ENCODE data around the gene MANEA.

The MANEA gene, protein sequence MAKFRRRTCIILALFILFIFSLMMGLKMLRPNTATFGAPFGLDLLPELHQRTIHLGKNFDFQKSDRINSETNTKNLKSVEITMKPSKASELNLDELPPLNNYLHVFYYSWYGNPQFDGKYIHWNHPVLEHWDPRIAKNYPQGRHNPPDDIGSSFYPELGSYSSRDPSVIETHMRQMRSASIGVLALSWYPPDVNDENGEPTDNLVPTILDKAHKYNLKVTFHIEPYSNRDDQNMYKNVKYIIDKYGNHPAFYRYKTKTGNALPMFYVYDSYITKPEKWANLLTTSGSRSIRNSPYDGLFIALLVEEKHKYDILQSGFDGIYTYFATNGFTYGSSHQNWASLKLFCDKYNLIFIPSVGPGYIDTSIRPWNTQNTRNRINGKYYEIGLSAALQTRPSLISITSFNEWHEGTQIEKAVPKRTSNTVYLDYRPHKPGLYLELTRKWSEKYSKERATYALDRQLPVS

DNA sequence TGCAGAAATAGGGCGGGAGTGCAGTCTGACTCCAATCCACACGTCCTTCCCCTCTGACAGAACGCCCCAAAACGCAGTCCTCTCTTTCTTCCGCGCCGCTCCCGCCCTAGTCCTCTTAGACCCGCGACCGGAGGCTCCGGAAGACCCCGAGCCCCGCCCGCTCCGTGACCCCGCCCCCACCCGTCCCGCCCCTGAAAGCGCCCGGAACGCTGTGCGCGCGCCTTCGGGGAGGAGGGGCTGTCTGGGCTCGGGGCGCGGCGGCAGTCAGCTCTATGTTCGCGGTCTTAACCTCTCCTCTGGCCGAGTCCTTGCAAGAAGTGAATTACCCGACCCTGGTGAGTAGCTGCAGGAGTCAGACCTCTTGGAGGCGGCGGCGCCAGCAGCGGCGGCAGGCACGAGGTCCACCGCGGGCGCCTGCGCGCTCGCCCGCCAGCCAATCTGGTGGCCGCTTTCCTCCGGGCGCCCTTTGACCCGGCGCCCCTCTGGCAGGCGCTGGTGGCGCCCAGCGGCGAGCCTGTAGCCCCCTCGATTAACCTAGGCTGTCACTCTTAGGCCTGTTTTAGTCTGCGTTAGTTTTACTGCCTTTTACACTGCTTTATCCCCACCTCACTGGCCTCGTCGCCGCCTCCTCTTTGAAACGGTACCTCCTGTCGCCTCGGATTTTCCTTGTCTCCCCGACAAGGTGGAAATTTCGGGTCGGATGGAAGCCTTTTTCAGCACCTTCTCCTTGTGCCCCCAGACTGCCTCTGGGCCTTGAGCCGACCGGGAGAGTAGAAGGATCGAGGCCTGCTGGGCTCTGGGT is at the start of gene MANEA:
Gene MANEA, plus strand, starts transcription at position 232 of the 802 bp plus-strand sequence. CDS start 8,905 bp downstream, outside the sequence.
- H3K4me1 ChIP-seq (ENCODE audit: control insufficient read depth in 5 of 5, insufficient read depth in 5 of 5, low read length in 5 of 5) = peaks cover 0 to 45% (median 29%) of the 10 kb centered on the region in 5 donors
- no peaks in the 10 kb centered on the region for H3K36me3 ChIP-seq (ENCODE audit: control insufficient read depth in 5 of 5, insufficient read depth in 5 of 5, low read length in 5 of 5)
- H3K4me3 ChIP-seq (ENCODE audit: low read depth in 1 of 5, low read length in 5 of 5) = peak within 1 kb of the TSS; percentile 83 to 99 (median 90)
- no peaks in the 10 kb centered on the region for H3K9me3 ChIP-seq (ENCODE audit: control insufficient read depth in 5 of 5, low read length in 5 of 5)
- H3K27ac ChIP-seq (ENCODE audit: low read depth, low read length) = peak within 1 kb of the TSS; percentile 92
- H3K9ac ChIP-seq (ENCODE audit: low read length in 5 of 5) = peak within 1 kb of the TSS; percentile 86 to 98 (median 95)
- H3K27me3 ChIP-seq (ENCODE audit: control insufficient read depth in 5 of 5, insufficient read depth in 4 of 5, low read length in 5 of 5) = no peaks in the 10 kb centered on the region

DNA sequence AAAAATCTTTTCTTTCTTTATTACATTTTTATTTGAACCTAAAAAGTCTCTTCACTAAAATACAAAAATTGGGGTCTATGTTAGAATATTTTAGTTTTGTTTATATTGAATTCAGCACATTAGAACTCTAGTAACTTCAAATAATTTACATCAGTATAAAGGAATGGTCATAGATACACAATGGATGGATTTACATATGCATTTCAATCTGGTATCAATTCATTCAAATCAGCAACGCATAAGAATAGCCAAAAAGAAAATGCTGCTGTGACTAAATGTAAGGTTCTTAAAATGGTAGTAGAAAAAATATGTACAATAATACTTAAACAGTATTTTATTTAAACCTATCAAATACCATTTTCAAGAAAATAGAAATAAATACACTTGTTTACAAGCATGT is 47.6 kb upstream of the MANEA start:
- Histone ChIP-seq H3K27ac (ENCODE audit: low read depth, low read length) (no peak overlapping the region), H3K4me1 (ENCODE audit: control insufficient read depth in 5 of 5, insufficient read depth in 5 of 5, low read length in 5 of 5) (no peaks in the 10 kb centered on the region), H3K9me3 (ENCODE audit: control insufficient read depth in 5 of 5, low read length in 5 of 5) (no peaks in the 10 kb centered on the region), H3K4me3 (ENCODE audit: low read depth in 1 of 5, low read length in 5 of 5) (no peak overlapping the region), H3K36me3 (ENCODE audit: control insufficient read depth in 5 of 5, insufficient read depth in 5 of 5, low read length in 5 of 5) (no peaks in the 10 kb centered on the region), H3K27me3 (ENCODE audit: control insufficient read depth in 5 of 5, insufficient read depth in 4 of 5, low read length in 5 of 5) (no peaks in the 10 kb centered on the region), H3K9ac (ENCODE audit: low read length in 5 of 5) (no peak overlapping the region)

DNA sequence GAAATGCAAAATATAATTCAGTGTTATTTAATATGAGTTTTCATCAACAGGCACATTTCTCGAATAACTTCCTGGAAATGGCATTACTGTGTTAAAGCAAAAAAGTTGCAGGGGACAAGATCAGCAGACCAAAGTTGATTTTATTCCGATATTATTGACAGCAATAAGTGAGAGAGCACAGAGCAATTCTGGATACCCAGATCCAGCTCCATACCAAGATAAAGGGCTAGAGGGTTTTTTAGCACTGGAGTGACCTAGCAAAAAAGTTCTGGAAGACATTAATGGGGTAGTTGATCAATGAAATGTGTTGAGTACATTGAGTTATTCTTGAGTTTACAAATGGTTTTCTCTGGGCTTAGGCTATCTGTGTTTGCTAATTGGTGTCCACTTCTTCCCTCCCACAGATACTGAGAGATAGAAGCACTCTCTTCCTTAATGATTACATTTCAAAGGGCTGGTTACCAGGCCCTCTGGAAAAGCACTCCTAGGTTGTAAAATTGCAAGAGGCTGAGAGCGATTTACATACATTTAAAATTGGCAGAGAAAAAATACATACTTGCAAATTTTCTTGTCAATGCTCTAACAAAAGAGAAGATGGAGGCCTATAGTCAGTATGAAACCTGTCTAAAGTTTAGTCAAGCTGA is 47.0 kb upstream of the MANEA start:
- no peaks in the 10 kb centered on the region for H3K9me3 ChIP-seq (ENCODE audit: control insufficient read depth in 5 of 5, low read length in 5 of 5)
- H3K4me3 ChIP-seq (ENCODE audit: low read depth in 1 of 5, low read length in 5 of 5) = no peak overlapping the region
- no peak overlapping the region for H3K9ac ChIP-seq (ENCODE audit: low read length in 5 of 5)
- H3K4me1 ChIP-seq (ENCODE audit: control insufficient read depth in 5 of 5, insufficient read depth in 5 of 5, low read length in 5 of 5) = no peaks in the 10 kb centered on the region
- no peak overlapping the region for H3K27ac ChIP-seq (ENCODE audit: low read depth, low read length)
- no peaks in the 10 kb centered on the region for H3K36me3 ChIP-seq (ENCODE audit: control insufficient read depth in 5 of 5, insufficient read depth in 5 of 5, low read length in 5 of 5)
- H3K27me3 ChIP-seq (ENCODE audit: control insufficient read depth in 5 of 5, insufficient read depth in 4 of 5, low read length in 5 of 5) = no peaks in the 10 kb centered on the region

DNA sequence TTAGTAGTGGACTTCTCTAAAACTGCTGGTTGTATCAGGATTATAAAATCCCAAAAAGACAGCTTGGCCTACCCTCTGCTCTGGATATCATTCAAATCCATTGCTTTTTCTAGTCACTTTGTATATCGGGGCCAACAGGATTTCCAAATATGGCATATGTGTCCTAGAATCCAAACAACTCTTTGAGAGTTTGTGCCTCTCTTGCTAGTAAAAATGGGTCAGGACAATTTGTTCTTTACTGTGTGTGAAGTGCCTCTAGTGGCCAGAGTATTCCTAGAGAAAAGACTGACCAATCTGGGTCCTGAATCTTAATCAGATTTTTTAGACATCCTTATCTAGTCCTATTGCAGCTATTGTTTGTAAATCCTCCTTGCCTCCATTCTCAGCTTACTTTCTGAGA is 33.5 kb upstream of the MANEA start:
- H3K4me1 ChIP-seq (ENCODE audit: control insufficient read depth in 5 of 5, insufficient read depth in 5 of 5, low read length in 5 of 5) = peaks cover 0 to 18% (median 14%) of the 10 kb centered on the region in 5 donors
- H3K9ac ChIP-seq (ENCODE audit: low read length in 5 of 5) = no peak overlapping the region
- no peak overlapping the region for H3K27ac ChIP-seq (ENCODE audit: low read depth, low read length)
- no peaks in the 10 kb centered on the region for H3K36me3 ChIP-seq (ENCODE audit: control insufficient read depth in 5 of 5, insufficient read depth in 5 of 5, low read length in 5 of 5)
- no peak overlapping the region for H3K4me3 ChIP-seq (ENCODE audit: low read depth in 1 of 5, low read length in 5 of 5)
- no peaks in the 10 kb centered on the region for H3K27me3 ChIP-seq (ENCODE audit: control insufficient read depth in 5 of 5, insufficient read depth in 4 of 5, low read length in 5 of 5)
- peaks cover 0 to 2% (median 0%) of the 10 kb centered on the region in 5 donors for H3K9me3 ChIP-seq (ENCODE audit: control insufficient read depth in 5 of 5, low read length in 5 of 5)

DNA sequence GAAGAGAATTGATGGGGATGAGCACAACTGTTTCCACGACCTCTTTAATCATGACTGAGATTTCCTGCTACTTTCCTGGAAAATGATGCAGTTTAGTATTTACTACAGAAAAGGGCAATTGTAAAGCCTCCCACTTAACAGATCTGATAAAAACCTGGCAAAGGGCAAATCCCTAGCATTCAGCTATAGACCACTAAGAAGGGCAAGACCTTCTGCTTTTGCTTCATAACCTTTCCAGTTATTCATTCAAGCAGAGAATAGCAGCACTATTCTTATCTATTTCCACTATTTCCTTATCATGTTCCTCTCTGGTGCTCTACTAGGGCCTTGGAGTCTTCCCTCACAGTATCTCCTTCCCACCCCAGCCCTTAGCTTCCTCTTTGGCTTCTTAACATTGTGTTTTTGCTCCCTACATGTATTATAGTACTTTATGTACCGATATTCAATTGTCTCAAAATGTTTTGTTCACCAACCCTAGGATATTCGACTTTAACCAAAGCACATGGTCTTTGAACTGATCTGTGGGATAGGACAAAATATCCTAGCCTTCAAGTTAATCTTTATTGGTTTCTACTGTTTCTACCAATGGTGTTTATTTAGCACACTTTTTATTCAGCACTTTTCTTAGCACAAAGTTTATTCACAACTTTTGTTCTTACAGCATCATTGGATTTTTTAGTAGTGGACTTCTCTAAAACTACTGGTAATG is 32.7 kb upstream of the MANEA start:
- peak overlapping the region in 1 of 5 donors; percentile 22 for H3K9ac ChIP-seq (ENCODE audit: low read length in 5 of 5)
- peaks cover 0 to 18% (median 14%) of the 10 kb centered on the region in 5 donors for H3K4me1 ChIP-seq (ENCODE audit: control insufficient read depth in 5 of 5, insufficient read depth in 5 of 5, low read length in 5 of 5)
- H3K27me3 ChIP-seq (ENCODE audit: control insufficient read depth in 5 of 5, insufficient read depth in 4 of 5, low read length in 5 of 5) = no peaks in the 10 kb centered on the region
- H3K27ac ChIP-seq (ENCODE audit: low read depth, low read length) = no peak overlapping the region
- no peaks in the 10 kb centered on the region for H3K36me3 ChIP-seq (ENCODE audit: control insufficient read depth in 5 of 5, insufficient read depth in 5 of 5, low read length in 5 of 5)
- no peaks in the 10 kb centered on the region for H3K9me3 ChIP-seq (ENCODE audit: control insufficient read depth in 5 of 5, low read length in 5 of 5)
- H3K4me3 ChIP-seq (ENCODE audit: low read depth in 1 of 5, low read length in 5 of 5) = no peak overlapping the region

DNA sequence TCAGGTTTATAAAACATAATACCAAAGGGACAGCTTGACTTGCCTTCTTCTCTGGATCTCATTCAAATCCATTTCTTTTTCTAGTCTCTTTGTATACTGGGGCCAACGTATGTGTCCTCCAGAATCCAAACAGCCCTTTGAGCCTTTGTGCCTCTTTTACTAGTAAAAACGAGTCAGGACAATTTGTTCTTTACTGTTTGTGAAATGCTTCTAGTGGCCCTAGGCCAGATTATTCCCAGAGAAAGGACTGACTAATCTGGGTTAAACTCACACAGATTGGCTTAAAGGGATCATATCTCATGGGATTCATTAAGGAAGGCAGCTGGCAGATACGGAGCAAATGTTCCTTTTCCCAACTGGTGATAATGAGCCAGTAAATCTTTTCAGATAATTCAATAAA is 32.1 kb upstream of the MANEA start:
- no peak overlapping the region for H3K4me3 ChIP-seq (ENCODE audit: low read depth in 1 of 5, low read length in 5 of 5)
- no peaks in the 10 kb centered on the region for H3K27me3 ChIP-seq (ENCODE audit: control insufficient read depth in 5 of 5, insufficient read depth in 4 of 5, low read length in 5 of 5)
- H3K27ac ChIP-seq (ENCODE audit: low read depth, low read length) = no peak overlapping the region
- H3K4me1 ChIP-seq (ENCODE audit: control insufficient read depth in 5 of 5, insufficient read depth in 5 of 5, low read length in 5 of 5) = peaks cover 0 to 18% (median 14%) of the 10 kb centered on the region in 5 donors
- no peaks in the 10 kb centered on the region for H3K9me3 ChIP-seq (ENCODE audit: control insufficient read depth in 5 of 5, low read length in 5 of 5)
- H3K9ac ChIP-seq (ENCODE audit: low read length in 5 of 5) = peak overlapping the region in 1 of 5 donors; percentile 22
- H3K36me3 ChIP-seq (ENCODE audit: control insufficient read depth in 5 of 5, insufficient read depth in 5 of 5, low read length in 5 of 5) = no peaks in the 10 kb centered on the region

DNA sequence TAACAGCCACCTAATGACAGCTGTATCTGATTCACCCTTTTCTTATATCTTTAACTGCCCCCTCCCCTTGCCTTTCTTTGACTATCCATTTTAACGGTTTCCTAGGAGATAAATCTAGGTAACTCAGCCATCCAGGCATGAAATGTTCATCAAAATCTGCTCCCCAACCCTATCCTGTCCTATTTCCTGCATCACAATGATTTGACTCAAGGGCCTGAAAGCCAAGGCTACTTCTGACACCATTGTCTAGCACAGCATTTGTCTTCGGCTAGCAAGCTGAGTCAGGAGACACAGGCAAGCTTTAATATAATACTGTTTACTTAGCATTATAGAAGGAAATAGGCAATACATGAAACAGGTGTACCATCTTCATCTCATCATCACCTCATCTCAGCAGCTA is 31.6 kb upstream of the MANEA start:
- Histone ChIP-seq H3K27me3 (ENCODE audit: control insufficient read depth in 5 of 5, insufficient read depth in 4 of 5, low read length in 5 of 5) (no peaks in the 10 kb centered on the region), H3K36me3 (ENCODE audit: control insufficient read depth in 5 of 5, insufficient read depth in 5 of 5, low read length in 5 of 5) (no peaks in the 10 kb centered on the region), H3K27ac (ENCODE audit: low read depth, low read length) (no peak overlapping the region), H3K9me3 (ENCODE audit: control insufficient read depth in 5 of 5, low read length in 5 of 5) (no peaks in the 10 kb centered on the region), H3K9ac (ENCODE audit: low read length in 5 of 5) (peak overlapping the region in 1 of 5 donors; percentile 22), H3K4me3 (ENCODE audit: low read depth in 1 of 5, low read length in 5 of 5) (no peak overlapping the region), H3K4me1 (ENCODE audit: control insufficient read depth in 5 of 5, insufficient read depth in 5 of 5, low read length in 5 of 5) (peaks cover 0 to 18% (median 14%) of the 10 kb centered on the region in 5 donors)

DNA sequence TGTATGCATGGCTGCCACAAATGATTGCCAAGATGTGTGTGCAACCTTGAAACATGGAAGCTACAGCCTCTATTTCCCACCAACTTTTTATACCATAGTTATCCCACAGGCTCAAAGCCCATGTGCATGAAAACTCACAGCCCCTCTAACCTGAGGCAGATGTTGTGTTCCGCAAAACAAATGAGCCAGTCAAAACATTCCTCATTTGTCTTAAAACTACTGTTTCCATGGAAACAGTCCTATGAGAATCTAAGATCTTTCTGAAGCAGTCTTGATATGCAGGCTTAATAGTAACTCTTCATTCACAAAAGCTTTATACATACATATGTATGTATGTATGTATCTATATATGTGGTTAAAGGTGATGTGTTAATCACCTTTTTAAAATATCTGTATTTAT is 31.2 kb upstream of the MANEA start:
- Histone ChIP-seq H3K27me3 (ENCODE audit: control insufficient read depth in 5 of 5, insufficient read depth in 4 of 5, low read length in 5 of 5) (no peaks in the 10 kb centered on the region), H3K9me3 (ENCODE audit: control insufficient read depth in 5 of 5, low read length in 5 of 5) (no peaks in the 10 kb centered on the region), H3K4me3 (ENCODE audit: low read depth in 1 of 5, low read length in 5 of 5) (no peak overlapping the region), H3K36me3 (ENCODE audit: control insufficient read depth in 5 of 5, insufficient read depth in 5 of 5, low read length in 5 of 5) (no peaks in the 10 kb centered on the region), H3K9ac (ENCODE audit: low read length in 5 of 5) (no peak overlapping the region), H3K4me1 (ENCODE audit: control insufficient read depth in 5 of 5, insufficient read depth in 5 of 5, low read length in 5 of 5) (peaks cover 0 to 18% (median 14%) of the 10 kb centered on the region in 5 donors), H3K27ac (ENCODE audit: low read depth, low read length) (no peak overlapping the region)

DNA sequence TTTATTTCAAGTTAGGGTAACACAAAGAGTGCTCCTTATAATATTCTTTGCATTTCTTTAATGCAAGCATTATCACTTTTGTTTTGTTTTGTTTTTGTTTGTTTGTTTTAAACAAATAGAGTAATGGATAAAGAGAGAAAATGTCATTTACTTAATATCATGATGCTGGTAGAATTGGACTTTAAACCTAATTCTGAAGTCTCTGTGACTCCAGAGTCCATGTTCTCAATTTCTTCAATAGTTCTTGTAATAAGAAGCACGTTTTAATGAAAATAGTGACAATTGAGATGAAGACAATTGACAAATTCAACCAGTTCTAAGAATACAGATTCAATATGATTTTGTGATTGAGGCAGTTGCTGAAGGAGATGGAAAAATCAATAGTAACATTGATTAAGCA is 30.3 kb upstream of the MANEA start:
- Histone ChIP-seq H3K9me3 (ENCODE audit: control insufficient read depth in 5 of 5, low read length in 5 of 5) (no peaks in the 10 kb centered on the region), H3K4me1 (ENCODE audit: control insufficient read depth in 5 of 5, insufficient read depth in 5 of 5, low read length in 5 of 5) (peaks cover 0 to 27% (median 17%) of the 10 kb centered on the region in 5 donors), H3K36me3 (ENCODE audit: control insufficient read depth in 5 of 5, insufficient read depth in 5 of 5, low read length in 5 of 5) (no peaks in the 10 kb centered on the region), H3K4me3 (ENCODE audit: low read depth in 1 of 5, low read length in 5 of 5) (no peak overlapping the region), H3K27me3 (ENCODE audit: control insufficient read depth in 5 of 5, insufficient read depth in 4 of 5, low read length in 5 of 5) (no peaks in the 10 kb centered on the region), H3K9ac (ENCODE audit: low read length in 5 of 5) (no peak overlapping the region), H3K27ac (ENCODE audit: low read depth, low read length) (no peak overlapping the region)
